HepG2 (cell line): Measurements from ENCODE around the gene NEDD4L. TPM values are rescaled to one million over a fixed set of nuclear protein-coding genes. Genes with fewer than 3 reads are reported as not detected.

Source experiments
- ATAC-seq: fragments of 200-7000 bp; cut with Tn5 transposase; 3 replicates; pipeline ENCODE4 v1.9.1; 2020; ENCODE audit warnings: mild to moderate bottlenecking, moderate library complexity
- BruUV-seq: library from RNA; stranded (reverse); fragments of 400-500 nt; replicated peaks from 2 replicates; lab custom pipeline; 2021; lab: Mats Ljungman, UMichigan
- CTCF ChIA-PET: fragments of 300-600 bp; formaldehyde crosslinking; extraction: SDS; loops from one replicate; lab custom pipeline; 2021; ENCODE audit warnings: low total read pairs, inconsistent platforms, low intra/inter-chr PET ratio; lab: Yijun Ruan, JAX
- POLR2A ChIA-PET: fragments of 350-600 bp; sonication (Branson Sonifier 250); formaldehyde crosslinking; loops from one replicate; lab custom pipeline; 2020; ENCODE audit warnings: antibody characterized with exemption, inconsistent platforms; lab: Yijun Ruan, JAX
- DNase-seq: peaks from one replicate; pipeline ENCODE4 v3.0.0-alpha.2; 2015; ENCODE audit warnings: low spot score
- FAIRE-seq: peaks from 3 replicates; lab custom pipeline; 2011; peaks lifted over from hg19 to GRCh38; lab: Jason Lieb, UNC
- H2AFZ ChIP-seq: one replicate; pipeline ENCODE4 v1.6.1; 2011; ENCODE audit warnings: low read length, inconsistent platforms
- H3K27ac ChIP-seq: fragments of 300-600 bp; 3 replicates; pipeline ENCODE4 v1.8.0; 2011; ENCODE audit warnings: mixed run types, mild to moderate bottlenecking, mixed read lengths, low read length, inconsistent platforms; ENCODE audit not compliant: insufficient read depth; ENCODE audit errors: extremely low read length
- H3K27me3 ChIP-seq, 2 experiments: fragments of 200-600 bp in 1 of 2; 2 replicates in 1 of 2; 3 replicates in 1 of 2; pipeline versions ENCODE4 v1.6.0 to v1.8.0; 2011; ENCODE audit warnings: low read length in 2 of 2, mild to moderate bottlenecking in 2 of 2, moderate library complexity in 2 of 2, inconsistent platforms in 1 of 2; ENCODE audit not compliant: insufficient read depth in 2 of 2, control insufficient read depth in 1 of 2
- H3K36me3 ChIP-seq, 2 experiments: fragments of 200-600 bp in 1 of 2; replicated peaks in 1 of 2; 2 replicates in 1 of 2; 3 replicates in 1 of 2; pipeline versions ENCODE4 v1.5.1 to v1.8.0; 2011; ENCODE audit warnings: low read length in 2 of 2, inconsistent platforms in 1 of 2; ENCODE audit not compliant: insufficient read depth in 2 of 2, control insufficient read depth in 1 of 2
- H3K4me1 ChIP-seq: 2 replicates; pipeline ENCODE4 v1.5.1; 2012; ENCODE audit warnings: low read length, inconsistent platforms; ENCODE audit not compliant: insufficient read depth
- H3K4me2 ChIP-seq: 2 replicates; pipeline ENCODE4 v1.6.0; 2011; ENCODE audit warnings: low read depth, low read length, inconsistent platforms
- H3K4me3 ChIP-seq, 3 experiments: fragments of 200-600 bp in 1 of 3; sonication (generic), shearing (Covaris generic) in 1 of 3; replicated peaks in 1 of 3; 2 replicates each; pipeline ENCODE4 v1.5.1; 2011 to 2016; ENCODE audit warnings: low read length in 3 of 3, inconsistent platforms in 2 of 3, low read depth in 2 of 3, mild to moderate bottlenecking in 2 of 3, control low read depth in 1 of 3, mixed read lengths in 1 of 3; ENCODE audit not compliant: insufficient read depth in 1 of 3
- H3K79me2 ChIP-seq: one replicate; pipeline ENCODE4 v1.6.1; 2011; ENCODE audit warnings: low read length, inconsistent platforms; ENCODE audit not compliant: insufficient read depth
- H3K9ac ChIP-seq: 2 replicates; pipeline ENCODE4 v1.6.0; 2011; ENCODE audit warnings: mild to moderate bottlenecking, low read depth, low read length, inconsistent platforms; ENCODE audit not compliant: insufficient read depth
- H3K9me3 ChIP-seq: 2 replicates; pipeline ENCODE4 v1.5.1; 2012; ENCODE audit warnings: mild to moderate bottlenecking, low read length
- H4K20me1 ChIP-seq: 2 replicates; pipeline ENCODE4 v1.6.0; 2011; ENCODE audit warnings: inconsistent platforms, mild to moderate bottlenecking, low read length, moderate library complexity; ENCODE audit not compliant: insufficient read depth
- ATRX ChIP-seq: sonication (generic); formaldehyde crosslinking; IDR thresholded peaks from 2 replicates; pipeline ENCODE4 v1.4.0; 2020; ENCODE audit warnings: missing genetic modification reagents, borderline replicate concordance
- ISX ChIP-seq: sonication (generic); formaldehyde crosslinking; conservative IDR thresholded peaks from 2 replicates; pipeline ENCODE4 v1.5.0; 2020; ENCODE audit warnings: missing genetic modification reagents
- KLF9 ChIP-seq: IDR thresholded peaks from 2 replicates; pipeline ENCODE4 v1.6.1; 2016; ENCODE audit warnings: low read depth
- KMT2A ChIP-seq: sonication (generic); formaldehyde crosslinking; IDR thresholded peaks from 2 replicates; pipeline ENCODE4 v1.4.0; 2020; ENCODE audit warnings: missing genetic modification reagents
- MIER3 ChIP-seq: IDR thresholded peaks from 2 replicates; pipeline ENCODE4 v1.6.1; 2016; ENCODE audit warnings: missing compliant biosample characterization, borderline replicate concordance
- NFIB ChIP-seq: sonication (generic); formaldehyde crosslinking; IDR thresholded peaks from 2 replicates; pipeline ENCODE4 v1.9.0; 2021; ENCODE audit warnings: missing genetic modification reagents, mild to moderate bottlenecking, borderline replicate concordance
- RBM39 ChIP-seq: fragments of 200-400 bp; formaldehyde crosslinking; IDR thresholded peaks from one replicate; pipeline ENCODE4 v1.6.1; 2018; ENCODE audit warnings: antibody characterized with exemption, mild to moderate bottlenecking, low read depth, low read length; ENCODE audit not compliant: poor library complexity, severe bottlenecking
- SCMH1 ChIP-seq: sonication (generic); formaldehyde crosslinking; IDR thresholded peaks from 2 replicates; pipeline ENCODE4 v1.9.0; 2021; ENCODE audit warnings: missing genetic modification reagents, mild to moderate bottlenecking, borderline replicate concordance
- SRSF4 ChIP-seq: fragments of 200-400 bp; formaldehyde crosslinking; IDR thresholded peaks from one replicate; pipeline ENCODE4 v1.6.1; 2018; ENCODE audit warnings: mild to moderate bottlenecking, low read depth, low read length, moderate library complexity; ENCODE audit not compliant: poor library complexity, severe bottlenecking
- SRY ChIP-seq: sonication (generic); formaldehyde crosslinking; IDR thresholded peaks from 2 replicates; pipeline ENCODE4 v1.8.0; 2022; ENCODE audit warnings: mild to moderate bottlenecking, missing genetic modification reagents
- STAG1 ChIP-seq: sonication (generic); formaldehyde crosslinking; IDR thresholded peaks from 2 replicates; pipeline ENCODE4 v1.4.0; 2020; ENCODE audit warnings: missing genetic modification reagents
- ZFP37 ChIP-seq: sonication (generic); formaldehyde crosslinking; IDR thresholded peaks from 2 replicates; pipeline ENCODE4 v1.4.0; 2020; ENCODE audit warnings: missing genetic modification reagents, borderline replicate concordance
- ZNF546 ChIP-seq: sonication (generic); formaldehyde crosslinking; conservative IDR thresholded peaks from 2 replicates; pipeline ENCODE4 v1.8.1; 2023; ENCODE audit warnings: mild to moderate bottlenecking, missing genetic modification reagents
- ZNF550 ChIP-seq: sonication (generic); formaldehyde crosslinking; IDR thresholded peaks from 2 replicates; pipeline ENCODE4 v1.4.0; 2020; ENCODE audit warnings: mild to moderate bottlenecking, missing genetic modification reagents, borderline replicate concordance
- ZNF652 ChIP-seq: IDR thresholded peaks from 2 replicates; pipeline ENCODE4 v1.6.1; 2016; ENCODE audit warnings: low read depth, borderline replicate concordance
- ZNF674 ChIP-seq: sonication (generic); formaldehyde crosslinking; IDR thresholded peaks from 2 replicates; pipeline ENCODE4 v1.5.0; 2020; ENCODE audit warnings: low read depth, mild to moderate bottlenecking, missing genetic modification reagents
- ZNF709 ChIP-seq: sonication (generic); formaldehyde crosslinking; IDR thresholded peaks from 2 replicates; pipeline ENCODE4 v1.5.0; 2020; ENCODE audit warnings: mild to moderate bottlenecking, missing genetic modification reagents
- ZNF768 ChIP-seq: sonication (generic); formaldehyde crosslinking; IDR thresholded peaks from 2 replicates; pipeline ENCODE4 v1.4.0; 2020; ENCODE audit warnings: missing genetic modification reagents
- ZNF839 ChIP-seq: sonication (generic); formaldehyde crosslinking; IDR thresholded peaks from 2 replicates; pipeline ENCODE4 v1.4.0; 2020; ENCODE audit warnings: missing genetic modification reagents, mild to moderate bottlenecking, borderline replicate concordance
- ZSCAN12 ChIP-seq: sonication (generic); formaldehyde crosslinking; IDR thresholded peaks from 2 replicates; pipeline ENCODE4 v1.9.0; 2021; ENCODE audit warnings: mild to moderate bottlenecking, missing genetic modification reagents
- ZSCAN9 ChIP-seq: IDR thresholded peaks from 2 replicates; pipeline ENCODE4 v1.6.1; 2016; ENCODE audit warnings: borderline replicate concordance
- WGBS: methylation state at CpG from one replicate; pipeline ENCODE4 v1.1.6; 2017; ENCODE audit warnings: low lambda C conversion rate; 5-methylcytosine and 5-hydroxymethylcytosine counted together
- in situ Hi-C: cut with HindIII; loops from 2 replicates; pipeline ENCODE4 v1.10.0; 2017; ENCODE audit warnings: low pct_unique_long_range_greater_than_20kb; ENCODE audit not compliant: extremely low pct_ligation_motif_present
- intact Hi-C: fragments of 100-400 bp; cut with micrococcal nuclease; formaldehyde crosslinking; loops from one replicate; pipeline ENCODE4 v1.10.0; 2022; ENCODE audit not compliant: unreplicated experiment
- polyA plus RNA-seq, 8 experiments: library from polyadenylated mRNA; depleted of rRNA in 3 of 8; stranded (reverse) in 7 of 8; unstranded in 1 of 8; fragments of >200 nt; fragmentation: Illumina TruSeq in 4 of 8; extraction: Trizol in 4 of 8; gene quantifications; 2 replicates each; pipeline versions ENCODE4 v1.2.1 to v1.2.3, GENCODE V29; 2011 to 2016; ENCODE audit warnings: low read depth in 4 of 8, missing spikeins in 1 of 8, mixed read lengths in 1 of 8; ENCODE audit not compliant: insufficient read depth in 1 of 8
- total RNA-seq, 5 experiments: library from RNA; depleted of rRNA; stranded (reverse); fragments of >200 nt; fragmentation: Illumina TruSeq; extraction: Trizol; gene quantifications; 2 replicates each; pipeline ENCODE4 v1.2.3, GENCODE V29; 2016; ENCODE audit warnings: low read depth in 1 of 5

The NEDD4L gene
- total and polyA plus RNA-seq, 2 of the 13 experiments (the other 11 are each of a cell fraction or from before 2014, with no cell fraction given), result 168 to 390 TPM

DNA sequence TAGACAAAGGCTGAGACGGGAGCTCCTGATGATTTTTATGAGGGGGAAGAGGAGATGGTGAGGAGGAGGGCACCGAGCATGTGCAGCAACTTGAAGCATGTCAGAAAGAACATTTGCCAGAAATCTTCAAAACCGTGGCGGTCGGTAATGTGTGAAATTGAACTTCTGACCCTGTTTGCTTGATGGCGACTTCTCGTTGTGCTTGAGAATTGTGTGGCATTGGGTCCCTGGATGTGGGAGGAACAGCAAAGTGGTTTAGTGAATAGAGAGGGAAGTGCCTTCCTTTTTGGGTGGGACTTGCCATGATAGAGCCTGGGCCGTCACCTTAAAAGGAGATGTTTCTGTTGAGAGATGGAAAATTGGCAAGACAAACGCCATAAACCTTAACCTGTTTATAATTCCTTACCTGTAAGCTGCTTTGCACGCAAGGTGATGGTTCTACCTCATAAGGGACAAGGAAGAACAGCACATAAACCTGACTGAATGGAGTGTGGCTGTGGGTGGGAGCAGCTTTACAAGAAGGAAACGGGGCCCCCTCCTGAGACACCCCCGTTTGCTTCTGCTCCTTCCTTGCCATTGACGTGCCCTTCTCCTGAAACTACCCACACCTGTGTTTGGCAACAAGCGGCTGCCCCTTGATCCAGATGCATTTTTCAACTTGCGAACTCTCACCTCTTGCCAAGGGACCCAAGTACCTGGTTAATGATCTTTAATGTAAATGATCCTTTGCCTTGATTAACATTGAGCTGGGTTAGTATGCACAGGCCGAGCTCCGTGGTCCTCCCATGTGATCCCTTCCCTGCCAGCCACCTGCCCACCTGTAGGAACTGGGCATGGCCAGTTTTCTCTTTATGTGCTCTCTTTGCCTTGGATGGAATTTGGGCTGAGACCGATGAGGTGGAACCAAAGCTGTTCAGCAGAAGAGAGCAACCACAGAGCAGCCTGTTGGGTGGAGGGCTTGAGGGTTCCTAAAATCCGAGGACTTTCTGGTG is 153.2 kb downstream of the NEDD4L start:
- ChIA-PET CTCF (no interaction called here), POLR2A (no interaction called here)
- in situ Hi-C loops (no loop called here), intact Hi-C loops (no loop called here)
- BruUV-seq, result no TSS peak
- Histone ChIP-seq H2AFZ (no peak overlapping the region), H3K9ac (no peak overlapping the region), H3K4me1 (peaks cover 9% of the 10 kb centered on the region; the same call in 1 of the 2 replicates), H3K4me2 (no peak overlapping the region), H3K4me3 (no peak overlapping the region), H3K27ac (no peak overlapping the region), H4K20me1 (no peaks in the 10 kb centered on the region), H3K9me3 (no peaks in the 10 kb centered on the region), H3K36me3 (no peaks in the 10 kb centered on the region), H3K27me3 (no peaks in the 10 kb centered on the region), H3K79me2 (peaks cover 4% of the 10 kb centered on the region)
- no peak for FAIRE-seq
- DNase-seq, result no peak
- ATAC-seq, result no peak
- no peak for TF ChIP-seq SRSF4
- no peak for TF ChIP-seq ZNF550 (CRISPR knock-in tag)
- TF ChIP-seq STAG1 (CRISPR knock-in tag), result no peak
- TF ChIP-seq SCMH1 (CRISPR knock-in tag), result no peak
- no peak for TF ChIP-seq ZFP37
- no peak for TF ChIP-seq ISX (CRISPR knock-in tag)
- 96% methylated on average over 16 of the region's 19 CpGs for WGBS

DNA sequence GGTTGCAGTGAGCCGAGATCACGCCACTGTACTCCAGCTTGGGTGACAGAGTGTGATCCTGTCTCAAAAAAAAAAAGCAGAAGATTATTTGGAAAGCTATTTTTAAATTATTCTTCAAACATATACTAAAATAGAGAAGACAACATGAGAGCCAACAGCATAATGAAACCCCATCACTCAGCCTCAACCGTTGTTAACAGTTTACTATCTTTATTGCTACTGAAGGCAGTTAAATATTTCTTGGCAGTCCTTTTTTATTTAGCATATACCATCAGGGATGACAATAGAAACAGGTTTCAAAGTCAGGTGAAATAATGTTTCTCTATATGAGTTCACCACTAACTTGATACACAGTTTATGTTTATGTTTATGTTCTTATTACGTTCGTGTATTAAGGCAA is 157.2 kb downstream of the NEDD4L start:
- Histone ChIP-seq H3K4me3 (no peak overlapping the region), H3K79me2 (peaks cover 4% of the 10 kb centered on the region), H3K9me3 (no peaks in the 10 kb centered on the region), H3K9ac (no peak overlapping the region), H3K27ac (no peak overlapping the region), H2AFZ (no peak overlapping the region), H4K20me1 (no peaks in the 10 kb centered on the region), H3K36me3 (no peaks in the 10 kb centered on the region), H3K4me2 (no peak overlapping the region), H3K4me1 (peaks cover 9% of the 10 kb centered on the region; the same call in 1 of the 2 replicates), H3K27me3 (no peaks in the 10 kb centered on the region)
- no peak for FAIRE-seq
- ChIA-PET POLR2A (no interaction called here), CTCF (no interaction called here)
- in situ Hi-C loops, result no loop called here
- intact Hi-C loops, result no loop called here
- 94% methylated on average over 4 of the region's 5 CpGs for WGBS
- no peak for ATAC-seq
- no TSS peak for BruUV-seq
- no peak for DNase-seq
- no peak for TF ChIP-seq ZNF546 (CRISPR knock-in tag)
- TF ChIP-seq NFIB (CRISPR knock-in tag), result no peak
- no peak for TF ChIP-seq ZNF674 (CRISPR knock-in tag)
- no peak for TF ChIP-seq MIER3 (CRISPR knock-in tag)
- TF ChIP-seq KMT2A (CRISPR knock-in tag), result no peak
- TF ChIP-seq ZNF839 (CRISPR knock-in tag), result no peak
- TF ChIP-seq ZNF709, result no peak
- TF ChIP-seq SRY (CRISPR knock-in tag), result no peak
- no peak for TF ChIP-seq ATRX (CRISPR knock-in tag)
- TF ChIP-seq KLF9 (CRISPR knock-in tag), result no peak
- TF ChIP-seq ZSCAN9 (CRISPR knock-in tag), result no peak
- TF ChIP-seq ZNF652 (CRISPR knock-in tag), result no peak
- no peak for TF ChIP-seq RBM39
- no peak for TF ChIP-seq ZNF768 (CRISPR knock-in tag)
- TF ChIP-seq ZSCAN12 (CRISPR knock-in tag), result no peak
